NOMO-1 treated with DMSO at 0.1 percent for 48 hours (cell line): ENCODE data around the gene BPTF.
"Not testable (repeated sequence)": the region's sequence is repeated elsewhere in the genome, so short reads cannot be mapped to it uniquely, and the experiment has no call there.

ENCODE experiments used
- DNase-seq: peaks from one replicate; lab custom pipeline; 2025; ENCODE audit not compliant: unreplicated experiment; lab: John Stamatoyannopoulos, UW

Gene BPTF

GRCh38 chr17:67881083-67881482 lies 55.8 kb downstream of the BPTF start:
- no peak for DNase-seq

GRCh38 chr17:67884741-67885140 lies 59.4 kb downstream of the BPTF start:
- no peak for DNase-seq

- no peak for DNase-seq
Observed at GRCh38 chr17:67891481-67892119, 66.3 kb downstream of the BPTF start.

- no peak for DNase-seq
Observed at GRCh38 chr17:67902511-67903231, 77.4 kb downstream of the BPTF start.

GRCh38 chr17:67905298-67905697 lies 80.0 kb downstream of the BPTF start:
- not testable (repeated sequence) for DNase-seq

GRCh38 chr17:67910117-67910803 lies 85.0 kb downstream of the BPTF start:
- not testable (repeated sequence) for DNase-seq

- no peak for DNase-seq
Observed at GRCh38 chr17:67911059-67911782, 85.9 kb downstream of the BPTF start.

GRCh38 chr17:67912088-67912487 lies 86.8 kb downstream of the BPTF start:
- DNase-seq = no peak

- no peak for DNase-seq
Observed at GRCh38 chr17:67912656-67913055, 87.4 kb downstream of the BPTF start.

GRCh38 chr17:67920212-67920611 lies 94.9 kb downstream of the BPTF start:
- DNase-seq = no peak

- no peak for DNase-seq
Observed at GRCh38 chr17:67922503-67922902, 97.2 kb downstream of the BPTF start.

- DNase-seq = not testable (repeated sequence)
Observed at GRCh38 chr17:67928842-67929241, 103.5 kb downstream of the BPTF start.

GRCh38 chr17:67931227-67931626 lies 105.9 kb downstream of the BPTF start:
- no peak for DNase-seq

GRCh38 chr17:67942810-67943209 lies 117.5 kb downstream of the BPTF start:
- no peak for DNase-seq

GRCh38 chr17:67944035-67944434 lies 118.7 kb downstream of the BPTF start:
- no peak for DNase-seq

- DNase-seq = no peak
Observed at GRCh38 chr17:67946513-67946912, 121.2 kb downstream of the BPTF start.

GRCh38 chr17:67947325-67947813 lies 122.1 kb downstream of the BPTF start:
- no peak for DNase-seq

- DNase-seq = no peak
Observed at GRCh38 chr17:67950945-67951344, 125.6 kb downstream of the BPTF start.

- DNase-seq = no peak
Observed at GRCh38 chr17:67959510-67959909, 134.2 kb downstream of the BPTF start.

- DNase-seq = not testable (repeated sequence)
Observed at GRCh38 chr17:67960276-67960675, 135.0 kb downstream of the BPTF start.

GRCh38 chr17:67962156-67962555 lies 136.9 kb downstream of the BPTF start:
- not testable (repeated sequence) for DNase-seq
